ENCODE results near the gene LRTM2.

DNA sequence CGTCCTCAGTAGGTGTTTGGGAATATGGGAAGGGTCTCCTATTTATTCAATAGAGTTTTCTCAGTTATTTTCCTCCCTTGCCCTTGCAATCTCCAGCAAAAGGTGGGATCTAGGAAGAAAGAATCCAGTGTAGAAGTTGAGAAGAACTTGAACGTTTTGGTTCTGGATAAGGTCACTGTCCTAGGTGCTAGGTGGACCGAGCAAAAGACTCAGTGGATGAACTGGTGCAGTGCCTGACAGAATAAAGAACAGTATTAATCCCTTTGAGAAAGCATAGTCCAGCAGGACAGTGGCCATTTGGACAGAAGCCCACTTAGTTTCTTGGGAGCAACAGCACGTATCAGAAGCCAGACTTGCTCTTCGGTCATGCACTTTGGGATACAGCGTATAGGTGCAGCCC is 32.7 kb upstream of the LRTM2 start:
- TF ChIP-seq, protein P1, sequence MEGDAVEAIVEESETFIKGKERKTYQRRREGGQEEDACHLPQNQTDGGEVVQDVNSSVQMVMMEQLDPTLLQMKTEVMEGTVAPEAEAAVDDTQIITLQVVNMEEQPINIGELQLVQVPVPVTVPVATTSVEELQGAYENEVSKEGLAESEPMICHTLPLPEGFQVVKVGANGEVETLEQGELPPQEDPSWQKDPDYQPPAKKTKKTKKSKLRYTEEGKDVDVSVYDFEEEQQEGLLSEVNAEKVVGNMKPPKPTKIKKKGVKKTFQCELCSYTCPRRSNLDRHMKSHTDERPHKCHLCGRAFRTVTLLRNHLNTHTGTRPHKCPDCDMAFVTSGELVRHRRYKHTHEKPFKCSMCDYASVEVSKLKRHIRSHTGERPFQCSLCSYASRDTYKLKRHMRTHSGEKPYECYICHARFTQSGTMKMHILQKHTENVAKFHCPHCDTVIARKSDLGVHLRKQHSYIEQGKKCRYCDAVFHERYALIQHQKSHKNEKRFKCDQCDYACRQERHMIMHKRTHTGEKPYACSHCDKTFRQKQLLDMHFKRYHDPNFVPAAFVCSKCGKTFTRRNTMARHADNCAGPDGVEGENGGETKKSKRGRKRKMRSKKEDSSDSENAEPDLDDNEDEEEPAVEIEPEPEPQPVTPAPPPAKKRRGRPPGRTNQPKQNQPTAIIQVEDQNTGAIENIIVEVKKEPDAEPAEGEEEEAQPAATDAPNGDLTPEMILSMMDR (IDR thresholded peaks at IDR 0.05), result no peak
- TF ChIP-seq ZFX (IDR thresholded peaks at IDR 0.05; ENCODE audit: borderline replicate concordance), result no peak
